ENCODE results near the gene FARP2. TPM values are rescaled to one million over a fixed set of nuclear protein-coding genes. Genes with fewer than 3 reads are reported as not detected.

The FARP2 gene
- total and polyA plus RNA-seq, 2 of the 13 experiments (the other 11 are each of a cell fraction or from before 2014, with no cell fraction given) = 28.0 to 45.4 TPM

DNA sequence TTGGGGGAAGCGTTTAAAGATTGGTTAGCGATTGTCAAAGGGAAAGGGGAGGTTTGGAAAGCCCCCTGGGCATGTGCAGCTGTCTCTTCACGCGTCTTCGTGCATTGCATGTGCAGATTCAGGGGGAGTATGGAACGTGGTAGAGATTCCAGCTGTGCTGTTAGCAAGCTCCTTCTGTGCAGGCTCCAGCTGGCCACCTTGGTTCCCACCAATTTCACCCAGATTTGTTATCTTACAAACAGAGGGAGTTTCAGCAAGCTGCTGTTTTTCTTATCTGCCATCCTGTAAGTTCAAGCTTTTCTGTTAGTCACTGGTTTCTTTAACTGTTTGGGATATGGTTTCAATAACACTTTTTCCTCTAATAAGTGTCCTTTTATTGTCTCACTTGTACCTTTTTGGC, 30.4 kb downstream of the FARP2 start:
- BruUV-seq (replicated peaks) = no TSS peak
- POLR2A ChIA-PET = interaction anchor here (0.9 kb wide), 1 partner anchor 70 kb away, joined by 3 read pairs; the partner anchor contains the start of gene SEPTIN2
- 98% methylated on average over 6 of the region's 6 CpGs for WGBS (ENCODE audit: low lambda C conversion rate)
- no peak for TF ChIP-seq ZNF879 (CRISPR knock-in tag; IDR thresholded peaks at IDR 0.05)
- no peak for TF ChIP-seq SUZ12 (IDR thresholded peaks at IDR 0.05; ENCODE audit: low read depth, low read length)
- no peak for TF ChIP-seq ZNF44 (CRISPR knock-in tag; IDR thresholded peaks at IDR 0.05)
- no peak for TF ChIP-seq REXO4 (CRISPR knock-in tag; IDR thresholded peaks at IDR 0.05; ENCODE audit: borderline replicate concordance)
- TF ChIP-seq ZNF224 (CRISPR knock-in tag; IDR thresholded peaks at IDR 0.05) = no peak
- no peak for TF ChIP-seq ZNF749 (CRISPR knock-in tag; IDR thresholded peaks at IDR 0.05; ENCODE audit: borderline replicate concordance)
- no peak for TF ChIP-seq ZNF816 (CRISPR knock-in tag; IDR thresholded peaks at IDR 0.05; ENCODE audit: borderline replicate concordance)
- no peak for TF ChIP-seq ZNF614 (CRISPR knock-in tag; IDR thresholded peaks at IDR 0.05; ENCODE audit: borderline replicate concordance)
- no peak for TF ChIP-seq ZBTB1 (CRISPR knock-in tag; IDR thresholded peaks at IDR 0.05; ENCODE audit: borderline replicate concordance)
- no peak for TF ChIP-seq DMAP1 (CRISPR knock-in tag; IDR thresholded peaks at IDR 0.05)
- in situ Hi-C loops (cut with HindIII; ENCODE audit: extremely low pct_ligation_motif_present, low pct_unique_long_range_greater_than_20kb) (no loop called here), intact Hi-C loops (cut with micrococcal nuclease; ENCODE audit: unreplicated experiment) (no loop called here)
- ATAC-seq = no peak
- no peak overlapping the region for H3K4me2 ChIP-seq (ENCODE audit: low read depth, low read length)
- H3K9ac ChIP-seq (ENCODE audit: insufficient read depth, low read depth, low read length) = no peak overlapping the region
- H3K4me1 ChIP-seq (ENCODE audit: insufficient read depth, low read length) = no peaks in the 10 kb centered on the region
- H2AFZ ChIP-seq (ENCODE audit: low read length) = no peak overlapping the region
- peaks cover 10 to 27% of the 10 kb centered on the region in 2 experiments for H3K36me3 ChIP-seq (replicated peaks in 1 of 2; ENCODE audit: control insufficient read depth in 1 of 2, insufficient read depth in 2 of 2, low read length in 2 of 2)
- no peak overlapping the region for H3K4me3 ChIP-seq (replicated peaks in 1 of 3; ENCODE audit: insufficient read depth in 1 of 3, low read depth in 2 of 3, low read length in 3 of 3)
- CTCF ChIA-PET (ENCODE audit: low intra/inter-chr PET ratio, low total read pairs) = no interaction called here
- no peaks in the 10 kb centered on the region for H3K9me3 ChIP-seq (ENCODE audit: low read length)
- no peak for DNase-seq (ENCODE audit: low spot score)
- H3K79me2 ChIP-seq (ENCODE audit: insufficient read depth, low read length) = peaks cover 11% of the 10 kb centered on the region
- H4K20me1 ChIP-seq (ENCODE audit: insufficient read depth, low read length) = peaks cover 3% of the 10 kb centered on the region; the same call in 1 of the 2 replicates
- no peaks in the 10 kb centered on the region for H3K27me3 ChIP-seq (ENCODE audit: control insufficient read depth in 1 of 2, insufficient read depth in 2 of 2, low read length in 2 of 2)
- FAIRE-seq = no peak
- H3K27ac ChIP-seq (ENCODE audit: extremely low read length, insufficient read depth, low read length) = no peak overlapping the region

DNA sequence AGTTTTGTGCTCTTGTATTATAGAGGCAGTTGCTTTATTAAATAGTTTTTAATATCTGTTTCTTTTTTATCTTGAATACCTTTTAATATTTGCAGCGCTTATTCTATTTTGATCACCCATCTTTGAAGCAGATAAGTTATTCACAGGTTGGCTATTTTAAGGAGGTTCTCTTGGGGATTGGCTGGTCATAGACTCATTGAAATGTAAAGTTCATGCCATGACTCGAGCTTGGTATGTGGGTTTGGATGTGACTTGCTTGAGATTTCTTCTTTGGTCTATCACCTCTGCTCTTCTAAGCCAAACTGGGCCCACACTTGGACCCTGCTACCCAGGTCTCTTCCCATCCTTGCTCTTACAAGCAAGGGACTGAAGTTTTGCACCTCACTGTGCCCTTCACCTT, 33.6 kb downstream of the FARP2 start:
- peaks cover 5% of the 10 kb centered on the region for H3K79me2 ChIP-seq (ENCODE audit: insufficient read depth, low read length)
- DNase-seq (ENCODE audit: low spot score) (no peak), ATAC-seq (no peak), FAIRE-seq (no peak)
- no peak overlapping the region for H3K4me2 ChIP-seq (ENCODE audit: low read depth, low read length)
- no peak overlapping the region for H3K27ac ChIP-seq (ENCODE audit: extremely low read length, insufficient read depth, low read length)
- ChIA-PET POLR2A (no interaction called here), CTCF (ENCODE audit: low intra/inter-chr PET ratio, low total read pairs) (no interaction called here)
- intact Hi-C loops (cut with micrococcal nuclease; ENCODE audit: unreplicated experiment) (no loop called here), in situ Hi-C loops (cut with HindIII; ENCODE audit: extremely low pct_ligation_motif_present, low pct_unique_long_range_greater_than_20kb) (no loop called here)
- no peaks in the 10 kb centered on the region for H3K4me1 ChIP-seq (ENCODE audit: insufficient read depth, low read length)
- H4K20me1 ChIP-seq (ENCODE audit: insufficient read depth, low read length) = no peaks in the 10 kb centered on the region; the same call in 1 of the 2 replicates
- no peaks in the 10 kb centered on the region for H3K9me3 ChIP-seq (ENCODE audit: low read length)
- 90% methylated on average over 2 of the region's 2 CpGs for WGBS (ENCODE audit: low lambda C conversion rate)
- no peaks in the 10 kb centered on the region for H3K27me3 ChIP-seq (ENCODE audit: control insufficient read depth in 1 of 2, insufficient read depth in 2 of 2, low read length in 2 of 2)
- no peak overlapping the region for H3K9ac ChIP-seq (ENCODE audit: insufficient read depth, low read depth, low read length)
- peaks cover 5 to 12% of the 10 kb centered on the region in 2 experiments; a peak in 4 of 5 replicates for H3K36me3 ChIP-seq (replicated peaks in 1 of 2; ENCODE audit: control insufficient read depth in 1 of 2, insufficient read depth in 2 of 2, low read length in 2 of 2)
- H2AFZ ChIP-seq (ENCODE audit: low read length) = no peak overlapping the region
- H3K4me3 ChIP-seq (replicated peaks in 1 of 3; ENCODE audit: insufficient read depth in 1 of 3, low read depth in 2 of 3, low read length in 3 of 3) = no peak overlapping the region
- no TSS peak for BruUV-seq (replicated peaks)
- TF ChIP-seq FOSL2 (CRISPR knock-in tag; IDR thresholded peaks at IDR 0.05) (no peak), HOXA9 (CRISPR knock-in tag; IDR thresholded peaks at IDR 0.05; ENCODE audit: borderline replicate concordance) (no peak), SSRP1 (CRISPR knock-in tag; IDR thresholded peaks at IDR 0.05) (no peak), SAP130 (CRISPR knock-in tag; IDR thresholded peaks at IDR 0.05; ENCODE audit: low read depth) (no peak), ZNF558 (CRISPR knock-in tag; IDR thresholded peaks at IDR 0.05; ENCODE audit: borderline replicate concordance) (no peak), CHD2 (IDR thresholded peaks at IDR 0.05; ENCODE audit: low read depth, low read length) (no peak), ZNF616 (CRISPR knock-in tag; IDR thresholded peaks at IDR 0.05; ENCODE audit: low read depth) (no peak), REPIN1 (CRISPR knock-in tag; IDR thresholded peaks at IDR 0.05; ENCODE audit: borderline replicate concordance, low read depth) (no peak), NFATC3 (CRISPR knock-in tag; IDR thresholded peaks at IDR 0.05) (no peak), CBX2 (IDR thresholded peaks at IDR 0.05; ENCODE audit: low read depth, low read length) (no peak), CBX2 (CRISPR knock-in tag; IDR thresholded peaks at IDR 0.05; ENCODE audit: low read depth) (no peak), ATF7 (IDR thresholded peaks at IDR 0.05) (no peak), ATF7 (CRISPR knock-in tag; IDR thresholded peaks at IDR 0.05) (no peak), NFKBIZ (CRISPR knock-in tag; IDR thresholded peaks at IDR 0.05) (no peak)

All from HepG2 (cell line).